Liver (tissue), 9 donors: ENCODE results near the gene FZD7. TPM values are rescaled to one million over a fixed set of nuclear protein-coding genes. Genes with fewer than 3 reads are reported as not detected.

ENCODE experiments used
- DNase-seq: peaks from one replicate; pipeline ENCODE4 v3.0.0-alpha.2; 2017; ENCODE audit warnings: low spot score
- H3K27ac ChIP-seq, 2 donors: one replicate each; pipeline ENCODE4 v1.7.0; 2013; ENCODE audit warnings: inconsistent platforms in 2 of 2, low read length in 2 of 2, control low read depth in 1 of 2, low read depth in 1 of 2, mild to moderate bottlenecking in 1 of 2
- H3K27me3 ChIP-seq, 4 donors: one replicate each; pipeline versions ENCODE4 v1.6.1 to v1.7.0; 2013; ENCODE audit warnings: low read length in 3 of 4, inconsistent platforms in 1 of 4, mild to moderate bottlenecking in 1 of 4, moderate library complexity in 1 of 4; ENCODE audit not compliant: control insufficient read depth in 4 of 4, insufficient read depth in 4 of 4
- H3K36me3 ChIP-seq, 4 donors: one replicate each; pipeline versions ENCODE4 v1.6.1 to v1.7.0; 2013; ENCODE audit warnings: low read length in 3 of 4, mild to moderate bottlenecking in 3 of 4, low read depth in 1 of 4, moderate library complexity in 1 of 4; ENCODE audit not compliant: control insufficient read depth in 4 of 4, insufficient read depth in 3 of 4
- H3K4me1 ChIP-seq, 4 donors: one replicate each; pipeline versions ENCODE4 v1.6.1 to v1.7.0; 2013; ENCODE audit warnings: low read length in 3 of 4, mild to moderate bottlenecking in 3 of 4, moderate library complexity in 1 of 4; ENCODE audit not compliant: control insufficient read depth in 4 of 4, insufficient read depth in 4 of 4
- H3K4me3 ChIP-seq, 3 donors: one replicate each; pipeline versions ENCODE4 v1.6.1 to v1.7.0; 2013; ENCODE audit warnings: low read length in 3 of 3, control low read depth in 1 of 3, low read depth in 1 of 3, mild to moderate bottlenecking in 1 of 3
- H3K9ac ChIP-seq, 2 donors: one replicate each; pipeline ENCODE4 v1.7.0; 2013; ENCODE audit warnings: low read length in 2 of 2, mild to moderate bottlenecking in 2 of 2, moderate library complexity in 2 of 2, control low read depth in 1 of 2, low read depth in 1 of 2
- H3K9me3 ChIP-seq, 4 donors: one replicate each; pipeline versions ENCODE4 v1.6.1 to v1.7.0; 2013; ENCODE audit warnings: low read length in 3 of 4; ENCODE audit not compliant: control insufficient read depth in 4 of 4
- EGR1 ChIP-seq, 2 donors: IDR thresholded peaks; 2 replicates each; pipeline ENCODE4 v1.6.1; 2016 to 2018; ENCODE audit warnings: antibody characterized with exemption in 2 of 2, low read depth in 2 of 2
- FOXA2 ChIP-seq: IDR thresholded peaks from 2 replicates; pipeline ENCODE4 v1.6.1; 2016; ENCODE audit warnings: antibody characterized with exemption
- GABPA ChIP-seq, 2 donors: IDR thresholded peaks in 1 of 2; conservative IDR thresholded peaks in 1 of 2; 2 replicates each; pipeline ENCODE4 v1.6.1; 2016; ENCODE audit warnings: antibody characterized with exemption in 2 of 2, mild to moderate bottlenecking in 1 of 2, moderate library complexity in 1 of 2
- HNF4A ChIP-seq, 2 donors: conservative IDR thresholded peaks; 2 replicates each; pipeline ENCODE4 v1.6.1; 2016; ENCODE audit warnings: antibody characterized with exemption in 2 of 2, mild to moderate bottlenecking in 2 of 2
- HNF4G ChIP-seq: IDR thresholded peaks from 2 replicates; pipeline ENCODE4 v1.6.1; 2016; ENCODE audit warnings: antibody characterized with exemption
- JUND ChIP-seq, 2 donors: IDR thresholded peaks; 2 replicates each; pipeline ENCODE4 v1.6.1; 2016; ENCODE audit warnings: antibody characterized with exemption in 2 of 2
- NR2F2 ChIP-seq: IDR thresholded peaks from 2 replicates; pipeline ENCODE4 v1.6.1; 2016; ENCODE audit warnings: antibody characterized with exemption
- RAD21 ChIP-seq, 2 donors: IDR thresholded peaks; 2 replicates each; pipeline ENCODE4 v1.6.1; 2016; ENCODE audit warnings: antibody characterized with exemption in 2 of 2, mild to moderate bottlenecking in 2 of 2
- RXRA ChIP-seq, 2 donors: IDR thresholded peaks; 2 replicates each; pipeline ENCODE4 v1.6.1; 2017 to 2018; ENCODE audit warnings: antibody characterized with exemption in 2 of 2, mild to moderate bottlenecking in 1 of 2
- SP1 ChIP-seq: IDR thresholded peaks from 2 replicates; pipeline ENCODE4 v1.6.1; 2018; ENCODE audit warnings: antibody characterized with exemption, mild to moderate bottlenecking
- TAF1 ChIP-seq: conservative IDR thresholded peaks from 2 replicates; pipeline ENCODE4 v1.6.1; 2016; ENCODE audit warnings: antibody characterized with exemption, mild to moderate bottlenecking
- YY1 ChIP-seq: IDR thresholded peaks from 2 replicates; pipeline ENCODE4 v1.6.1; 2016; ENCODE audit warnings: antibody characterized with exemption, mild to moderate bottlenecking
- WGBS: extraction: QIAGEN DNeasy Blood & Tissue Kit; methylation state at CpG from one replicate; pipeline ENCODE4 v1.1.7; 2013; 5-methylcytosine and 5-hydroxymethylcytosine counted together
- polyA plus RNA-seq, 2 donors: library from polyadenylated mRNA; stranded (reverse) in 1 of 2; unstranded in 1 of 2; fragments of 200-250 nt in 1 of 2; fragments of >200 nt in 1 of 2; fragmentation: Nextera tagmentation in 1 of 2; extraction: Ambion mirVana in 1 of 2; gene quantifications; one replicate each; pipeline versions ENCODE4 v1.2.1 to v1.2.3, GENCODE V29; 2013 to 2015
- total RNA-seq, 2 donors: library from RNA; depleted of rRNA; stranded (reverse); fragments of >200 nt; gene quantifications; one replicate each; pipeline ENCODE4 v1.2.3, GENCODE V29; 2014
- TF ChIP-seq, protein P1 (sequence below): IDR thresholded peaks from 2 replicates; pipeline ENCODE4 v1.6.1; 2016; ENCODE audit warnings: antibody characterized with exemption
- TF ChIP-seq, protein P2 (sequence below): IDR thresholded peaks from 2 replicates; pipeline ENCODE4 v1.6.1; 2016; ENCODE audit warnings: antibody characterized with exemption
- TF ChIP-seq, protein P3 (sequence below): IDR thresholded peaks from 2 replicates; pipeline ENCODE4 v1.6.1; 2016; ENCODE audit warnings: antibody characterized with exemption, mild to moderate bottlenecking
- TF ChIP-seq, protein P4 (sequence below): IDR thresholded peaks from 2 replicates; pipeline ENCODE4 v1.6.1; 2016; ENCODE audit warnings: antibody characterized with exemption
- TF ChIP-seq, protein P5 (sequence below): fragments of 150-350 bp; IDR thresholded peaks from 2 replicates; pipeline ENCODE4 v1.5.1; 2017; ENCODE audit warnings: improper control_type of control experiment, low read depth, low read length; ENCODE audit not compliant: missing input control
- donor health status: healthy.
- donor health status: healthy.
- donor health status: healthy.
- donor health status: healthy.
- donor health status: healthy.

The FZD7 gene
- total and polyA plus RNA-seq, 4 donors, result 0.21 to 1.5 (median 0.92) TPM

DNA sequence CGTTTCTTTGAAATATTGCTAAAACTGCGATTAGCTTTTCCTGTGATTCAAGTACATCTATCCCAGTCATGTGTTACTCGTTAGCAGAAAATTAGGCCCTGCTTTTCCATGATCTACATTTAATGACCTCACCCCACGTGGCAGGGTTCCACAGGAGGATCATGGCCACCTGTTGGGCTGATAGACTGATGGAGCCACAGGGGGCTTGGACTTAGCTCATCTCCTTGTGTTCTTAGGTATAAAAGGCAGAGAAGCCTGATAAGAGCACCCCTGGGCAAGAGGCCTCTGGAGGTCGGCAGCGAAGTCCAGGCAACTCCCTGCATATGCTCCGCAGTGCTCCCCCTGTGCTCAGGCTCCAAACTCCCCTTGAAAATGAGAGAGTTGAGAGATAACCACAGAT lies 12.9 kb downstream of the FZD7 start (continued):
- TF ChIP-seq, protein P1, sequence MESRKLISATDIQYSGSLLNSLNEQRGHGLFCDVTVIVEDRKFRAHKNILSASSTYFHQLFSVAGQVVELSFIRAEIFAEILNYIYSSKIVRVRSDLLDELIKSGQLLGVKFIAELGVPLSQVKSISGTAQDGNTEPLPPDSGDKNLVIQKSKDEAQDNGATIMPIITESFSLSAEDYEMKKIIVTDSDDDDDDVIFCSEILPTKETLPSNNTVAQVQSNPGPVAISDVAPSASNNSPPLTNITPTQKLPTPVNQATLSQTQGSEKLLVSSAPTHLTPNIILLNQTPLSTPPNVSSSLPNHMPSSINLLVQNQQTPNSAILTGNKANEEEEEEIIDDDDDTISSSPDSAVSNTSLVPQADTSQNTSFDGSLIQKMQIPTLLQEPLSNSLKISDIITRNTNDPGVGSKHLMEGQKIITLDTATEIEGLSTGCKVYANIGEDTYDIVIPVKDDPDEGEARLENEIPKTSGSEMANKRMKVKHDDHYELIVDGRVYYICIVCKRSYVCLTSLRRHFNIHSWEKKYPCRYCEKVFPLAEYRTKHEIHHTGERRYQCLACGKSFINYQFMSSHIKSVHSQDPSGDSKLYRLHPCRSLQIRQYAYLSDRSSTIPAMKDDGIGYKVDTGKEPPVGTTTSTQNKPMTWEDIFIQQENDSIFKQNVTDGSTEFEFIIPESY, result no peak
- TF ChIP-seq, protein P2, sequence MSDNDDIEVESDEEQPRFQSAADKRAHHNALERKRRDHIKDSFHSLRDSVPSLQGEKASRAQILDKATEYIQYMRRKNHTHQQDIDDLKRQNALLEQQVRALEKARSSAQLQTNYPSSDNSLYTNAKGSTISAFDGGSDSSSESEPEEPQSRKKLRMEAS, result no peak
- TF ChIP-seq EGR1 (IDR thresholded peaks at IDR 0.05; ENCODE audit: low read depth in 2 of 2), result no peak
- no peak for TF ChIP-seq TAF1
- no peak for TF ChIP-seq FOXA2

DNA sequence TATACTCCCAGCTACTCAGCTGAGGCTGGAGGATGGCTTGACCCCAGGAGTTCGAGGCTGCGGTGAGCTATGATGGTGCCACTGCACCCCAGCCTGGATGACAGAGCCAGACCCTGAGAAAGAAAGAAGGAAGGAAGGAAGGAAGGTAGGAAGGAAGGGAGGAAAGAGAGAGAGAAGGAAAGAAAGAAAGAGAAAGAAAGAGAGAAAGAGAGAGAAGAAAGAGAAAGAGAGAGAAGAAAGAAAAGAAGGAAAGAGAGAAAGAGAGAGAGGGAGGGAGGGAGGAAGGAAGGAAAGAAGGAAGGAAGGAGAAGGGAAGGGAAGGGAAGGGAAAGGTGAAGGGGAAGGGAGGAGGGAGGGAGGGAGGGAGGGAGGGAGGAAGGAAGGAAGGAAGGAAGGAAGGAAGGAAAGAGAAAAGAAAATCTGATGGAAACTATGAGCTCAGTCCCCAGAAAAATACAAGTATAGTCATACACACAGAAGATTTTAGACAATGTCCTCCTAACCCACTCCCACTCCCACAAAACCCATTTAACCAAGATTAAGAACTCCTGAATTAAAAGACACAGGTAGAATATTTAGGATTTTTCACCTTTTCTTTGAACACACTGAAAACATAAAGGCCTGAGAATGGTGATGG lies 15.6 kb downstream of the FZD7 start:
- H3K36me3 ChIP-seq, result no peaks in the 10 kb centered on the region
- H3K27ac ChIP-seq, result no peak overlapping the region
- H3K4me1 ChIP-seq, result no peaks in the 10 kb centered on the region
- H3K27me3 ChIP-seq, result peaks cover 0 to 3% (median 0%) of the 10 kb centered on the region in 4 donors
- no peak overlapping the region for H3K9ac ChIP-seq
- no peaks in the 10 kb centered on the region for H3K9me3 ChIP-seq
- no peak overlapping the region for H3K4me3 ChIP-seq
- TF ChIP-seq, protein P2, result no peak
- TF ChIP-seq SP1, result no peak
- TF ChIP-seq, protein P3, sequence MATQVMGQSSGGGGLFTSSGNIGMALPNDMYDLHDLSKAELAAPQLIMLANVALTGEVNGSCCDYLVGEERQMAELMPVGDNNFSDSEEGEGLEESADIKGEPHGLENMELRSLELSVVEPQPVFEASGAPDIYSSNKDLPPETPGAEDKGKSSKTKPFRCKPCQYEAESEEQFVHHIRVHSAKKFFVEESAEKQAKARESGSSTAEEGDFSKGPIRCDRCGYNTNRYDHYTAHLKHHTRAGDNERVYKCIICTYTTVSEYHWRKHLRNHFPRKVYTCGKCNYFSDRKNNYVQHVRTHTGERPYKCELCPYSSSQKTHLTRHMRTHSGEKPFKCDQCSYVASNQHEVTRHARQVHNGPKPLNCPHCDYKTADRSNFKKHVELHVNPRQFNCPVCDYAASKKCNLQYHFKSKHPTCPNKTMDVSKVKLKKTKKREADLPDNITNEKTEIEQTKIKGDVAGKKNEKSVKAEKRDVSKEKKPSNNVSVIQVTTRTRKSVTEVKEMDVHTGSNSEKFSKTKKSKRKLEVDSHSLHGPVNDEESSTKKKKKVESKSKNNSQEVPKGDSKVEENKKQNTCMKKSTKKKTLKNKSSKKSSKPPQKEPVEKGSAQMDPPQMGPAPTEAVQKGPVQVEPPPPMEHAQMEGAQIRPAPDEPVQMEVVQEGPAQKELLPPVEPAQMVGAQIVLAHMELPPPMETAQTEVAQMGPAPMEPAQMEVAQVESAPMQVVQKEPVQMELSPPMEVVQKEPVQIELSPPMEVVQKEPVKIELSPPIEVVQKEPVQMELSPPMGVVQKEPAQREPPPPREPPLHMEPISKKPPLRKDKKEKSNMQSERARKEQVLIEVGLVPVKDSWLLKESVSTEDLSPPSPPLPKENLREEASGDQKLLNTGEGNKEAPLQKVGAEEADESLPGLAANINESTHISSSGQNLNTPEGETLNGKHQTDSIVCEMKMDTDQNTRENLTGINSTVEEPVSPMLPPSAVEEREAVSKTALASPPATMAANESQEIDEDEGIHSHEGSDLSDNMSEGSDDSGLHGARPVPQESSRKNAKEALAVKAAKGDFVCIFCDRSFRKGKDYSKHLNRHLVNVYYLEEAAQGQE, result no peak
- TF ChIP-seq TAF1, result no peak
- no peak for TF ChIP-seq JUND (IDR thresholded peaks at IDR 0.05)
- TF ChIP-seq, protein P4, sequence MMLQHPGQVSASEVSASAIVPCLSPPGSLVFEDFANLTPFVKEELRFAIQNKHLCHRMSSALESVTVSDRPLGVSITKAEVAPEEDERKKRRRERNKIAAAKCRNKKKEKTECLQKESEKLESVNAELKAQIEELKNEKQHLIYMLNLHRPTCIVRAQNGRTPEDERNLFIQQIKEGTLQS, result no peak
- TF ChIP-seq NR2F2, result no peak
- TF ChIP-seq, protein P1, result no peak
- TF ChIP-seq HNF4A (conservative IDR thresholded peaks at IDR 0.05), result no peak
- no peak for TF ChIP-seq HNF4G
- no peak for TF ChIP-seq FOXA2
- TF ChIP-seq, protein P5, sequence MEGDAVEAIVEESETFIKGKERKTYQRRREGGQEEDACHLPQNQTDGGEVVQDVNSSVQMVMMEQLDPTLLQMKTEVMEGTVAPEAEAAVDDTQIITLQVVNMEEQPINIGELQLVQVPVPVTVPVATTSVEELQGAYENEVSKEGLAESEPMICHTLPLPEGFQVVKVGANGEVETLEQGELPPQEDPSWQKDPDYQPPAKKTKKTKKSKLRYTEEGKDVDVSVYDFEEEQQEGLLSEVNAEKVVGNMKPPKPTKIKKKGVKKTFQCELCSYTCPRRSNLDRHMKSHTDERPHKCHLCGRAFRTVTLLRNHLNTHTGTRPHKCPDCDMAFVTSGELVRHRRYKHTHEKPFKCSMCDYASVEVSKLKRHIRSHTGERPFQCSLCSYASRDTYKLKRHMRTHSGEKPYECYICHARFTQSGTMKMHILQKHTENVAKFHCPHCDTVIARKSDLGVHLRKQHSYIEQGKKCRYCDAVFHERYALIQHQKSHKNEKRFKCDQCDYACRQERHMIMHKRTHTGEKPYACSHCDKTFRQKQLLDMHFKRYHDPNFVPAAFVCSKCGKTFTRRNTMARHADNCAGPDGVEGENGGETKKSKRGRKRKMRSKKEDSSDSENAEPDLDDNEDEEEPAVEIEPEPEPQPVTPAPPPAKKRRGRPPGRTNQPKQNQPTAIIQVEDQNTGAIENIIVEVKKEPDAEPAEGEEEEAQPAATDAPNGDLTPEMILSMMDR, result no peak
- no peak for TF ChIP-seq YY1
- TF ChIP-seq RAD21 (IDR thresholded peaks at IDR 0.05), result no peak
- TF ChIP-seq GABPA (IDR thresholded peaks at IDR 0.05 in 1 of 2, conservative IDR thresholded peaks at IDR 0.05 in 1 of 2), result no peak
- TF ChIP-seq EGR1 (IDR thresholded peaks at IDR 0.05; ENCODE audit: low read depth in 2 of 2), result no peak
- TF ChIP-seq RXRA (IDR thresholded peaks at IDR 0.05), result no peak
- 95% methylated on average over 2 of the region's 2 CpGs for WGBS
- no peak for DNase-seq
